ENCODE results near the gene DGKD.

The DGKD gene

GRCh38 chr2:233409286-233409991 is 55.1 kb downstream of the DGKD start:
- no peak for DNase-seq

GRCh38 chr2:233410196-233410760 is 56.0 kb downstream of the DGKD start:
- no peak for DNase-seq

GRCh38 chr2:233411162-233411561 is 56.9 kb downstream of the DGKD start:
- no peak for DNase-seq

GRCh38 chr2:233412405-233412804 is 58.1 kb downstream of the DGKD start:
- no peak for DNase-seq

- DNase-seq = no peak
Observed at GRCh38 chr2:233413046-233413445, 58.8 kb downstream of the DGKD start.

GRCh38 chr2:233413559-233414272 is 59.4 kb downstream of the DGKD start:
- DNase-seq = peak in 28 of 58 donors; percentile 7 to 85 (median 36)

GRCh38 chr2:233414273-233414654 is 60.0 kb downstream of the DGKD start:
- no peak for DNase-seq

GRCh38 chr2:233414777-233415570 is 60.7 kb downstream of the DGKD start:
- peak in 3 of 58 donors; percentile 10 to 33 (median 13) for DNase-seq

GRCh38 chr2:233416199-233416598 is 61.9 kb downstream of the DGKD start:
- no peak for DNase-seq

GRCh38 chr2:233416706-233417105 is 62.4 kb downstream of the DGKD start:
- no peak for DNase-seq

GRCh38 chr2:233417282-233417681 is 63.0 kb downstream of the DGKD start:
- DNase-seq = no peak

- no peak for DNase-seq
Observed at GRCh38 chr2:233418052-233418760, 63.9 kb downstream of the DGKD start.

- no peak for DNase-seq
Observed at GRCh38 chr2:233418761-233419546, 64.7 kb downstream of the DGKD start.

- DNase-seq = no peak
Observed at GRCh38 chr2:233419602-233420391, 65.5 kb downstream of the DGKD start.

- DNase-seq = no peak
Observed at GRCh38 chr2:233421091-233421816, 67.0 kb downstream of the DGKD start.

GRCh38 chr2:233422050-233422639 is 67.9 kb downstream of the DGKD start:
- no peak for DNase-seq

- DNase-seq = no peak
Observed at GRCh38 chr2:233422649-233423551, 68.6 kb downstream of the DGKD start.
